Transverse colon (tissue), 3 donors: ENCODE data around the gene KCNN3.

Experiments
- EP300 ChIP-seq: sonication (generic); formaldehyde crosslinking; IDR thresholded peaks from one replicate; pipeline ENCODE4 v1.6.1; 2017; ENCODE audit warnings: antibody characterized with exemption, low read depth
- POLR2A ChIP-seq: fragments of 450-650 bp; IDR thresholded peaks from one replicate; pipeline ENCODE4 v1.6.1; 2016; ENCODE audit warnings: antibody characterized with exemption, mild to moderate bottlenecking, moderate library complexity
- POLR2AphosphoS5 ChIP-seq, 3 donors: sonication (generic); formaldehyde crosslinking; IDR thresholded peaks; one replicate each; pipeline ENCODE4 v1.6.1; 2016; ENCODE audit warnings: antibody characterized with exemption in 3 of 3

DNA sequence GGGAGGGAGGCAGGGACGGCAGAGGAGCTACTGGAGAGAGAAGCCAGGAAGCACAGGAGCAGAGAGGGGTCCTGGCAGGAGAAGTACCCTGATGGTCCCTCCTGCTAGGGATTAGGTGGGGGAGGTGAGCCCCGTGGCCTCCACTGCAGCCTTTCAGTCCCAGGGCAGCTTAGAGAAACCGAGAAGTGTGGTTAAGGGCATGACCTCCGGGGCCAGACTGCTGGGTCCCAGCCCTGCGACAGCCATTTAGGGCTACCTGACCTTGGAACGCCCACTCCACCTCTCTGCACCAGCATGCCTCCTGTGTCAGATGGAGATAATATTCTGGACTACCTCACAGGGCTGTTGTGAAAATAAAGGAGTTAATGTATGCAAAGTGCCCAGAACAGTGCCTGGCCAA, 47.4 kb downstream of the KCNN3 start:
- TF ChIP-seq EP300 (no peak), POLR2A (no peak), POLR2AphosphoS5 (IDR thresholded peaks at IDR 0.05) (no peak)
